DND-41 (cell line): ENCODE results near the gene DEPP1.

ENCODE experiments used
- EZH2 ChIP-seq: IDR thresholded peaks from 3 replicates; pipeline ENCODE4 v1.6.1; 2012; ENCODE audit warnings: borderline replicate concordance, low read depth, mild to moderate bottlenecking, moderate library complexity, low read length, inconsistent platforms; ENCODE audit not compliant: severe bottlenecking
- TF ChIP-seq, protein P1 (sequence below): IDR thresholded peaks from 2 replicates; pipeline ENCODE4 v1.5.1; 2012; ENCODE audit warnings: borderline replicate concordance, low read length, moderate library complexity, mild to moderate bottlenecking; ENCODE audit not compliant: poor library complexity, severe bottlenecking; ENCODE audit errors: extremely low read depth

DNA sequence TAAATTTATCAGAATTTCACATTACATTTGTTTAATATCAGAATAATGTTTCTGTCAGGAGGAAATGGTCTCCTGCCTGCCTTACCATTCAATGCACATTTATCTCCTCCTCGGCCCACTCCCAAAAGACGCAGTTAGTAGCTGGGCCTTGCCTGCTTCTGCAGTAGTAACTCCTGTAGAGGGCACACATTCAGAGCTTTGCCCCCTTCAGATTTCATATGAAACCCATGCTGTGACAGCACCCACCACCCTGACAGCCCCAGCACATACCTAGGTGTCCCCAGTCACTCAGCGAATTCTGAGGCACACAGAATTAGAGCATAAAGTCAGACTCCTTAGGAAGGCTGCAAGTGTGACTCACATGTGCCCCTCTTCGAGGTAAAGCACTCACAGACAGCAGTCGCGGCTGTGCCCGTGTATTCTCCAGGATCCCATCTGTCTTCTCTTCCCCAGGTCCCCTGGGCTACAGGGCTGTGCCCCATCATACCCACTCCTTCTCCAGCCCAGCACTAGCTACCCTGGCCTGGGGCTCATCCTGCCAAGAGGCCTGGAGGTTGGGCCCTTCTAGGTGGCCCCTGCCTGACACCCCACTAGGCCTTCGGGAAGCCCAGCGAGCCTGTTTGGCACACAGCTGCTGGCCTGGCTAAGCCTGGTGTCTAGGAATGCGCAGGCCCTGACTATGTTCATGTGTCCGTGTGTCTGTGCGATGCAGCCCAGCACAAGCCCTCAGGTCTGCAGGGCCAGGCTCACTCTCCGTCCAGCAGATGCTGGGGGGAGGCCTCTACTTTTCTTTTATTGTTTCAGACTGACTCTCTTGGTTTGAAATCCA is 4.7 kb upstream of the DEPP1 start:
- TF ChIP-seq, protein P1, sequence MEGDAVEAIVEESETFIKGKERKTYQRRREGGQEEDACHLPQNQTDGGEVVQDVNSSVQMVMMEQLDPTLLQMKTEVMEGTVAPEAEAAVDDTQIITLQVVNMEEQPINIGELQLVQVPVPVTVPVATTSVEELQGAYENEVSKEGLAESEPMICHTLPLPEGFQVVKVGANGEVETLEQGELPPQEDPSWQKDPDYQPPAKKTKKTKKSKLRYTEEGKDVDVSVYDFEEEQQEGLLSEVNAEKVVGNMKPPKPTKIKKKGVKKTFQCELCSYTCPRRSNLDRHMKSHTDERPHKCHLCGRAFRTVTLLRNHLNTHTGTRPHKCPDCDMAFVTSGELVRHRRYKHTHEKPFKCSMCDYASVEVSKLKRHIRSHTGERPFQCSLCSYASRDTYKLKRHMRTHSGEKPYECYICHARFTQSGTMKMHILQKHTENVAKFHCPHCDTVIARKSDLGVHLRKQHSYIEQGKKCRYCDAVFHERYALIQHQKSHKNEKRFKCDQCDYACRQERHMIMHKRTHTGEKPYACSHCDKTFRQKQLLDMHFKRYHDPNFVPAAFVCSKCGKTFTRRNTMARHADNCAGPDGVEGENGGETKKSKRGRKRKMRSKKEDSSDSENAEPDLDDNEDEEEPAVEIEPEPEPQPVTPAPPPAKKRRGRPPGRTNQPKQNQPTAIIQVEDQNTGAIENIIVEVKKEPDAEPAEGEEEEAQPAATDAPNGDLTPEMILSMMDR, result no peak
- no peak for TF ChIP-seq EZH2
